22Rv1 (cell line): ENCODE data around the gene WDR3.

Source experiments
- CTCF ChIP-seq: fragments of 450-650 bp; IDR thresholded peaks from 2 replicates; pipeline ENCODE4 v1.5.1; 2017; ENCODE audit warnings: mild to moderate bottlenecking
- ZFX ChIP-seq: fragments of 450-650 bp; IDR thresholded peaks from 2 replicates; pipeline ENCODE4 v1.6.1; 2017; ENCODE audit warnings: antibody characterized with exemption, borderline replicate concordance

- no peak for TF ChIP-seq CTCF
- TF ChIP-seq ZFX: no peak
These were observed 83.1 kb downstream of the WDR3 start for GRCh38 chr1:118012515-118013124.
